Sigmoid colon (tissue), 4 donors: ENCODE measurements around the gene GNAT1.

ENCODE experiments used
- POLR2A ChIP-seq, 2 donors: fragments of 450-650 bp; IDR thresholded peaks; one replicate each; pipeline ENCODE4 v1.6.1; 2016; ENCODE audit warnings: antibody characterized with exemption in 2 of 2, mild to moderate bottlenecking in 2 of 2, moderate library complexity in 2 of 2
- POLR2AphosphoS5 ChIP-seq, 4 donors: sonication (generic); formaldehyde crosslinking; IDR thresholded peaks; one replicate each; pipeline ENCODE4 v1.6.1; 2017; ENCODE audit warnings: antibody characterized with exemption in 4 of 4
- TF ChIP-seq, protein P1 (sequence below), 4 experiments: fragments of 450-650 bp in 3 of 4; fragments of 200-600 bp in 1 of 4; IDR thresholded peaks; one replicate each; pipeline ENCODE4 v1.5.1; 2016 to 2019; ENCODE audit warnings: antibody characterized with exemption in 4 of 4, mild to moderate bottlenecking in 3 of 4, moderate library complexity in 2 of 4

DNA sequence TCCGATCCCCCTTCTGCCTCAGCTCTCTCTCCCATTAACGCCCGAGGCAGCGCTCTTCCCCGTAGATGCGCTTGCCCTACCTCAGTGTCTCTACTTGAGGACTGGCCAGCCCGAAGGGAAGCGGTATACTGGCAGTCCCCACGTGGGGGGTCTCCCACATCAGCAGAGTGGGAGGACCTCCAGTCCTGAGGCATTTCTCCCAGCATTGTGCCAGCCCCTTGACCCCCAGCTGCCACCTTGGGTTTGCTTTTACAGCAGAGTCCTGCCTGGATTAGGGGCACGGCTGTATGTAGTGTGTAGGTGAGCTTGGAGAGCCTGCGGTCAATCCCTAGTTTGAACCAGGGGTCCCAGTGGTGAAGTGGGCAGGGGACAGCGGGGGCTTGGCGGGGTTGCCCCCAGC, 35.5 kb upstream of the GNAT1 start:
- TF ChIP-seq, protein P1, sequence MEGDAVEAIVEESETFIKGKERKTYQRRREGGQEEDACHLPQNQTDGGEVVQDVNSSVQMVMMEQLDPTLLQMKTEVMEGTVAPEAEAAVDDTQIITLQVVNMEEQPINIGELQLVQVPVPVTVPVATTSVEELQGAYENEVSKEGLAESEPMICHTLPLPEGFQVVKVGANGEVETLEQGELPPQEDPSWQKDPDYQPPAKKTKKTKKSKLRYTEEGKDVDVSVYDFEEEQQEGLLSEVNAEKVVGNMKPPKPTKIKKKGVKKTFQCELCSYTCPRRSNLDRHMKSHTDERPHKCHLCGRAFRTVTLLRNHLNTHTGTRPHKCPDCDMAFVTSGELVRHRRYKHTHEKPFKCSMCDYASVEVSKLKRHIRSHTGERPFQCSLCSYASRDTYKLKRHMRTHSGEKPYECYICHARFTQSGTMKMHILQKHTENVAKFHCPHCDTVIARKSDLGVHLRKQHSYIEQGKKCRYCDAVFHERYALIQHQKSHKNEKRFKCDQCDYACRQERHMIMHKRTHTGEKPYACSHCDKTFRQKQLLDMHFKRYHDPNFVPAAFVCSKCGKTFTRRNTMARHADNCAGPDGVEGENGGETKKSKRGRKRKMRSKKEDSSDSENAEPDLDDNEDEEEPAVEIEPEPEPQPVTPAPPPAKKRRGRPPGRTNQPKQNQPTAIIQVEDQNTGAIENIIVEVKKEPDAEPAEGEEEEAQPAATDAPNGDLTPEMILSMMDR (IDR thresholded peaks at IDR 0.05): no peak
- TF ChIP-seq POLR2A (IDR thresholded peaks at IDR 0.05): no peak
- TF ChIP-seq POLR2AphosphoS5 (IDR thresholded peaks at IDR 0.05): no peak
